ENCODE results near the gene SPON2. TPM values are rescaled to one million over a fixed set of nuclear protein-coding genes. Genes with fewer than 3 reads are reported as not detected.

SPON2 gene
- total RNA-seq, 1 experiment from 2014 or later, result 1.8 TPM

GRCh38 chr4:1204286-1204827, 32.0 kb upstream of the SPON2 start:
- ATAC-seq (no peak), DNase-seq (ENCODE audit: low read depth, low spot score) (no peak)
- BruUV-seq (replicated peaks), result no TSS peak
- ChIA-PET POLR2A (no interaction called here), CTCF (no interaction called here)
- in situ Hi-C loops (cut with HindIII; ENCODE audit: low pct_unique_long_range_greater_than_20kb, low sequenced_read_pairs), result no loop called here
- no peak for TF ChIP-seq POLR2AphosphoS5 (IDR thresholded peaks at IDR 0.05; ENCODE audit: low read depth, low read length)
- TF ChIP-seq TCF7L2 (IDR thresholded peaks at IDR 0.05; ENCODE audit: low read depth, low read length), result no peak
- no peak for TF ChIP-seq SIN3A (IDR thresholded peaks at IDR 0.05; ENCODE audit: borderline replicate concordance, insufficient read depth, low read depth, low read length)
- no peak for TF ChIP-seq CTCF (IDR thresholded peaks at IDR 0.05)
- TF ChIP-seq, protein P1, sequence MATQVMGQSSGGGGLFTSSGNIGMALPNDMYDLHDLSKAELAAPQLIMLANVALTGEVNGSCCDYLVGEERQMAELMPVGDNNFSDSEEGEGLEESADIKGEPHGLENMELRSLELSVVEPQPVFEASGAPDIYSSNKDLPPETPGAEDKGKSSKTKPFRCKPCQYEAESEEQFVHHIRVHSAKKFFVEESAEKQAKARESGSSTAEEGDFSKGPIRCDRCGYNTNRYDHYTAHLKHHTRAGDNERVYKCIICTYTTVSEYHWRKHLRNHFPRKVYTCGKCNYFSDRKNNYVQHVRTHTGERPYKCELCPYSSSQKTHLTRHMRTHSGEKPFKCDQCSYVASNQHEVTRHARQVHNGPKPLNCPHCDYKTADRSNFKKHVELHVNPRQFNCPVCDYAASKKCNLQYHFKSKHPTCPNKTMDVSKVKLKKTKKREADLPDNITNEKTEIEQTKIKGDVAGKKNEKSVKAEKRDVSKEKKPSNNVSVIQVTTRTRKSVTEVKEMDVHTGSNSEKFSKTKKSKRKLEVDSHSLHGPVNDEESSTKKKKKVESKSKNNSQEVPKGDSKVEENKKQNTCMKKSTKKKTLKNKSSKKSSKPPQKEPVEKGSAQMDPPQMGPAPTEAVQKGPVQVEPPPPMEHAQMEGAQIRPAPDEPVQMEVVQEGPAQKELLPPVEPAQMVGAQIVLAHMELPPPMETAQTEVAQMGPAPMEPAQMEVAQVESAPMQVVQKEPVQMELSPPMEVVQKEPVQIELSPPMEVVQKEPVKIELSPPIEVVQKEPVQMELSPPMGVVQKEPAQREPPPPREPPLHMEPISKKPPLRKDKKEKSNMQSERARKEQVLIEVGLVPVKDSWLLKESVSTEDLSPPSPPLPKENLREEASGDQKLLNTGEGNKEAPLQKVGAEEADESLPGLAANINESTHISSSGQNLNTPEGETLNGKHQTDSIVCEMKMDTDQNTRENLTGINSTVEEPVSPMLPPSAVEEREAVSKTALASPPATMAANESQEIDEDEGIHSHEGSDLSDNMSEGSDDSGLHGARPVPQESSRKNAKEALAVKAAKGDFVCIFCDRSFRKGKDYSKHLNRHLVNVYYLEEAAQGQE (IDR thresholded peaks at IDR 0.05; ENCODE audit: insufficient read depth in 1 of 2, low read depth in 2 of 2, low read length in 1 of 2), result no peak
- intact Hi-C loops (cut with micrococcal nuclease; ENCODE audit: unreplicated experiment), result no loop called here
- peaks cover 21% of the 10 kb centered on the region for H3K4me1 ChIP-seq (ENCODE audit: control insufficient read depth, insufficient read depth, low read length)
- H3K4me3 ChIP-seq (ENCODE audit: low read depth in 2 of 2, low read length in 2 of 2), result no peak overlapping the region
- no peaks in the 10 kb centered on the region for H3K9me3 ChIP-seq (ENCODE audit: control insufficient read depth, insufficient read depth, low read depth, low read length)
- H3K27ac ChIP-seq (ENCODE audit: low read length), result no peak overlapping the region
- no peaks in the 10 kb centered on the region for H3K36me3 ChIP-seq (ENCODE audit: control insufficient read depth, insufficient read depth, low read length)
- H3K27me3 ChIP-seq (ENCODE audit: control insufficient read depth, insufficient read depth, low read length), result no peaks in the 10 kb centered on the region

- no peaks in the 10 kb centered on the region for H3K36me3 ChIP-seq (ENCODE audit: control insufficient read depth, insufficient read depth, low read length)
- no peak overlapping the region for H3K4me3 ChIP-seq (ENCODE audit: low read depth in 2 of 2, low read length in 2 of 2)
- intact Hi-C loops (cut with micrococcal nuclease; ENCODE audit: unreplicated experiment) (no loop called here), in situ Hi-C loops (cut with HindIII; ENCODE audit: low pct_unique_long_range_greater_than_20kb, low sequenced_read_pairs) (no loop called here)
- H3K4me1 ChIP-seq (ENCODE audit: control insufficient read depth, insufficient read depth, low read length), result peaks cover 11% of the 10 kb centered on the region; the same call in 1 of the 2 replicates
- DNase-seq (ENCODE audit: low read depth, low spot score) (no peak), ATAC-seq (no peak)
- ChIA-PET CTCF (no interaction called here), POLR2A (no interaction called here)
- no peaks in the 10 kb centered on the region for H3K9me3 ChIP-seq (ENCODE audit: control insufficient read depth, insufficient read depth, low read depth, low read length)
- no peaks in the 10 kb centered on the region for H3K27me3 ChIP-seq (ENCODE audit: control insufficient read depth, insufficient read depth, low read length)
- H3K27ac ChIP-seq (ENCODE audit: low read length), result no peak overlapping the region
- no peak for TF ChIP-seq SIN3A (IDR thresholded peaks at IDR 0.05; ENCODE audit: borderline replicate concordance, insufficient read depth, low read depth, low read length)
- TF ChIP-seq TCF7L2 (IDR thresholded peaks at IDR 0.05; ENCODE audit: low read depth, low read length), result no peak
- no peak for TF ChIP-seq CTCF (IDR thresholded peaks at IDR 0.05)
- no peak for TF ChIP-seq POLR2AphosphoS5 (IDR thresholded peaks at IDR 0.05; ENCODE audit: low read depth, low read length)
- no TSS peak for BruUV-seq (replicated peaks)
Observed at GRCh38 chr4:1203026-1203616, 30.7 kb upstream of the SPON2 start.

All from Panc1 (cell line).